Coronary artery (tissue), 2 donors: ENCODE measurements around the gene HOXC9.

ENCODE experiments used
- DNase-seq: peaks from one replicate; pipeline ENCODE4 v3.0.0-alpha.2; 2017; ENCODE audit warnings: low spot score
- H3K27ac ChIP-seq, 2 donors: fragments of 200-600 bp; sonication (generic); one replicate each; pipeline ENCODE4 v1.5.1; 2016 to 2019
- H3K4me3 ChIP-seq: fragments of 200-600 bp; sonication (generic); 2 replicates; pipeline ENCODE4 v1.5.1; 2016; ENCODE audit warnings: mild to moderate bottlenecking, moderate library complexity
- TF ChIP-seq, protein P1 (sequence below): fragments of 200-600 bp; sonication (generic); IDR thresholded peaks from one replicate; pipeline ENCODE4 v1.5.1; 2019; ENCODE audit warnings: antibody characterized with exemption

HOXC9 gene

DNA sequence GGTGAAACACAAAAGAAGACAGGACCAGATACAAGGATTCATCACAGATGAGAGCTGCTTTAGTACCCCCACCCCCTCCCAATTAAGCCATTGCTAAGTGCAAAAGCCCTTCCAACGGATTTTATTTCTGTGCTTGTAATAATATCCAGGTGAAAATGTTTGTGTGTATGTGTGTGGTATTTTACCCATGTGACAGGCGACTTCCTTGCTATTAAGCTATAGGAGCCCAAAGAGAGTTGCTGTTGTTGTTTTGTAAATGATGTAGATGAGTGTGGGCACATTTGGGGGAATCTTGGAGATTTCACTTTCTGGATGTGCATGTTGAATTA, 50.5 kb downstream of the HOXC9 start:
- DNase-seq, result no peak
- TF ChIP-seq, protein P1, sequence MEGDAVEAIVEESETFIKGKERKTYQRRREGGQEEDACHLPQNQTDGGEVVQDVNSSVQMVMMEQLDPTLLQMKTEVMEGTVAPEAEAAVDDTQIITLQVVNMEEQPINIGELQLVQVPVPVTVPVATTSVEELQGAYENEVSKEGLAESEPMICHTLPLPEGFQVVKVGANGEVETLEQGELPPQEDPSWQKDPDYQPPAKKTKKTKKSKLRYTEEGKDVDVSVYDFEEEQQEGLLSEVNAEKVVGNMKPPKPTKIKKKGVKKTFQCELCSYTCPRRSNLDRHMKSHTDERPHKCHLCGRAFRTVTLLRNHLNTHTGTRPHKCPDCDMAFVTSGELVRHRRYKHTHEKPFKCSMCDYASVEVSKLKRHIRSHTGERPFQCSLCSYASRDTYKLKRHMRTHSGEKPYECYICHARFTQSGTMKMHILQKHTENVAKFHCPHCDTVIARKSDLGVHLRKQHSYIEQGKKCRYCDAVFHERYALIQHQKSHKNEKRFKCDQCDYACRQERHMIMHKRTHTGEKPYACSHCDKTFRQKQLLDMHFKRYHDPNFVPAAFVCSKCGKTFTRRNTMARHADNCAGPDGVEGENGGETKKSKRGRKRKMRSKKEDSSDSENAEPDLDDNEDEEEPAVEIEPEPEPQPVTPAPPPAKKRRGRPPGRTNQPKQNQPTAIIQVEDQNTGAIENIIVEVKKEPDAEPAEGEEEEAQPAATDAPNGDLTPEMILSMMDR, result no peak
- Histone ChIP-seq H3K27ac (no peak overlapping the region), H3K4me3 (no peak overlapping the region)

DNA sequence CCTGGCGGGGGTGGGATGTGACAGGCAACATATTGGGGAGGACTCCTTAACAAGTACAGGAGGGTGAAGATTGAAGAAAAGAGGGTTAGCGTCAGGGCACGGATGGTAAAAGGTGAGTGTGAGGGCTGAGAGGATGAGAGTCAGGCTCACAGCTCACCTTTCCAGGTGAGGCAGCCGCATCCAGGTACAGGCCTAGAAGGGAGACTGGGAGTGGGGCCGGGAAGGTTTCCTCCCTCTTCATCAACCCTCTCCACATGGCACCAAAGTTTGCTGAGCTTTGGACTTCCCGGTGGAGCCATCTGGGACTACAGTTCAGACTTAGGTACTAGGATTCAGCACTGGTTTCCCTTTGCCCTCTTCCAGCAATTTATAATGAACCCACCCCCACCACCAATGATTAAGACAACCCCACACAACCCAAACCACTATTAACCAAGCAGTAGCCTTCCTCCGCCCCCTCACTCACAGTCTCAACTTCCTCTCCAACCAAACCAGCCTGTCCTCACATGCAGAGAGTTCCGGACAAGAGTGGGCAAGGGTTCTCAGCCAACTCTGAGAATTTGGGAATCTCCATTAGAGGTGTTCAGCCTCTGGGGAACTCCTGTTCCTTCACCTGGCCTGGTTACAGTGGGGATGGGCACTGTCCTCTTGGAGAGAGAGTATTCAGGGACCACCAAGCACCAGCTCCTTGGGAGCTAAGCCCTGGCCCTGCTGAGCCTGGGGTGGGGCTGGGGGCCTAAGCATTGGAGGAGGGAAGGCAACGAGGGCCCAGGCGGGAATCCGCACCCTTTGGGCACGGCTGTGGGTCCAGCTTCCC, 51.3 kb downstream of the HOXC9 start:
- Histone ChIP-seq H3K4me3 (no peak overlapping the region), H3K27ac (no peak overlapping the region)
- TF ChIP-seq, protein P1, result no peak
- DNase-seq, result no peak

DNA sequence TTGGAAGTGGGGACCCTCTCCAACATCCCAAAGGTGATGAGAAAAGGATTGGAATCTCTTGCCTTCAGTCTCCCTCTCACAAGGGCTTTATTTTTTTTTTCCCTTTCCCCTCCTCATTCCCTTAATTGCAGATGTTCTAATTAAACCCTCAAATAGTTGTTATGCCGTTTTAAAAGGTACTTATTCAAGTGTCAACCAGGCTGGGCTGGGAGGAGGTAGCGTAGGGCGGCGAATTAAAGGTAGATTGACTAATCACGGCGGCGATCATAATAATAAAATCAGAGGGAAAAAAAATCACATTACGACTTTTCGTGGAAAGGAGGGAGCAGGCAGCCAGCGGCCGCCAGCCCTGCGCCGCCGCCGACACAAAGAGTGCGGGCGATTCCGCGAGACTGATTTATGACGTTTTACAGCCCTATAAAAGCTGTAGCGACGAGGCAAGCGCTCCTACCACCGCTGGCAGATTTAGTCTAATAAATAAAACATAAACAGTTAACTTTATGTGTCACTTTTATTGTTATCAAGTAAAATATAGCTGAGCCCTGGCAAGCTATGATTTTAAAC, 52.0 kb downstream of the HOXC9 start:
- TF ChIP-seq, protein P1, result no peak
- Histone ChIP-seq H3K27ac (no peak overlapping the region), H3K4me3 (no peak overlapping the region)
- DNase-seq, result no peak

DNA sequence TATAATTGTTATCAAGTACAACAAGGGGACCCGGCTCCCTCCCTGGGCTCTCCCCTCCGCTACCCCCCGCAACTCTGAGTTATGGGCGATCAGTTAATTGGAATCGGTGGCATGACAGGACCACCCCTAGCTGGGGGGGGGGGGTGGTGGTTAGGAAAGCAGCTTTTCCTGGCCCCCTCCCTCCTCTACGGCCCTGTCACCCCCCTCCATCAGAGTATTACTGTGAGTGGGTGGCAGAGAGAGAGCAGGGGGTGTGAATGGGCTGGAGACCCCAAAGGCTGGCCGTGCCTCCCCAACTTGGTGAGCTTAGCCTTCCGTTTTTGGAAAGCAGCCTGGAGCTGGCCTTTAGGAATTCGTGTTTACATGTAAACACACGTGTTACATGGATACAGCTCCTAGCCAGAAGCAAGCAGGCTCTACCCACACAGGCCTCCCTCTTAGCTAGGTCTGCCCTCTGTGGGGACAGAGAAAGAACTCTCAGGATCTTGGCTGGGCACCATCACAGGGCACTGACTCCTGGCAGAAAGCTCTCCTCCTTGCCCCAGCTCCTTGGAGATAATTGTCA, 52.6 kb downstream of the HOXC9 start:
- peak overlapping the region; percentile 83 for H3K4me3 ChIP-seq
- no peak for DNase-seq
- H3K27ac ChIP-seq, result peak overlapping the region in 1 of 2 donors; percentile 59
- TF ChIP-seq, protein P1, result no peak
